Measurements from ENCODE around the gene MSI2. TPM values are rescaled to one million over a fixed set of nuclear protein-coding genes. Genes with fewer than 3 reads are reported as not detected.

MSI2 gene
- total RNA-seq, 2 experiments from 2014 or later: 131 to 164 TPM

DNA sequence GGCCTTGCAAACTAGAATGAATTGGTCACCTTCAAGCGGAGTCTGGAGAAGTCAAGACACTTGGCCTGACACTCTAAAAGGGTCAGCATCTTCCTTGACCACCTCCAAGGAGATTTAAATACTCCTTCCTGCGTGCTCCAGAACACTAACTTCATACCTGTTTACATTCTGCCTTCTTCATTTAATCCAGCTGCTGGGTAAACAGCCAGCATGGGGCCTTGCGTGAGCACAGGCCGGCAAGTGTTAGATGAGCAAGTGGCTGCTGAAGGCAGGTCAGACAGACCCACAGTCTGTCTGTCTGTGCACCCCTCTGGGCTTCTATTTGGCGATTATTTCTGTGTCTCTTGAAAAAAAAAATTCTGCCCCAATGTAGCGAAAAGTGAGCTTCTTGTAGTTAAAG lies 153.8 kb downstream of the MSI2 start:
- Histone ChIP-seq H3K9me3 (ENCODE audit: low read length) (no peaks in the 10 kb centered on the region), H4K20me1 (ENCODE audit: insufficient read depth, low read length) (no peaks in the 10 kb centered on the region), H3K36me3 (ENCODE audit: insufficient read depth, low read length) (peaks cover 4% of the 10 kb centered on the region), H3K4me2 (ENCODE audit: low read length) (no peak overlapping the region), H3K27ac (ENCODE audit: low read depth, low read length, poor library complexity, severe bottlenecking) (no peak overlapping the region), H3K4me1 (ENCODE audit: insufficient read depth, low read length, poor library complexity, severe bottlenecking) (peaks cover 32% of the 10 kb centered on the region), H3K79me2 (ENCODE audit: insufficient read depth, low read depth, low read length) (peaks cover 4% of the 10 kb centered on the region; the same call in 1 of the 2 replicates), H3K4me3 (ENCODE audit: low read depth, low read length, poor library complexity, severe bottlenecking) (no peak overlapping the region), H3K9me2 (ENCODE audit: insufficient read depth, low read length) (no peaks in the 10 kb centered on the region), H2AFZ (ENCODE audit: low read length) (no peak overlapping the region)
- no peak for DNase-seq (ENCODE audit: low spot score)
- BruUV-seq (replicated peaks): no TSS peak
- CTCF ChIA-PET (ENCODE audit: unreplicated experiment): no interaction called here
- POLR2A ChIA-PET: no interaction called here
- TF ChIP-seq, protein P1, sequence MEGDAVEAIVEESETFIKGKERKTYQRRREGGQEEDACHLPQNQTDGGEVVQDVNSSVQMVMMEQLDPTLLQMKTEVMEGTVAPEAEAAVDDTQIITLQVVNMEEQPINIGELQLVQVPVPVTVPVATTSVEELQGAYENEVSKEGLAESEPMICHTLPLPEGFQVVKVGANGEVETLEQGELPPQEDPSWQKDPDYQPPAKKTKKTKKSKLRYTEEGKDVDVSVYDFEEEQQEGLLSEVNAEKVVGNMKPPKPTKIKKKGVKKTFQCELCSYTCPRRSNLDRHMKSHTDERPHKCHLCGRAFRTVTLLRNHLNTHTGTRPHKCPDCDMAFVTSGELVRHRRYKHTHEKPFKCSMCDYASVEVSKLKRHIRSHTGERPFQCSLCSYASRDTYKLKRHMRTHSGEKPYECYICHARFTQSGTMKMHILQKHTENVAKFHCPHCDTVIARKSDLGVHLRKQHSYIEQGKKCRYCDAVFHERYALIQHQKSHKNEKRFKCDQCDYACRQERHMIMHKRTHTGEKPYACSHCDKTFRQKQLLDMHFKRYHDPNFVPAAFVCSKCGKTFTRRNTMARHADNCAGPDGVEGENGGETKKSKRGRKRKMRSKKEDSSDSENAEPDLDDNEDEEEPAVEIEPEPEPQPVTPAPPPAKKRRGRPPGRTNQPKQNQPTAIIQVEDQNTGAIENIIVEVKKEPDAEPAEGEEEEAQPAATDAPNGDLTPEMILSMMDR (conservative IDR thresholded peaks at IDR 0.05; ENCODE audit: low read length): no peak
- no peak for TF ChIP-seq EZH2phosphoT487 (IDR thresholded peaks at IDR 0.05; ENCODE audit: borderline replicate concordance, low read depth, low read length)
- intact Hi-C loops (cut with micrococcal nuclease; ENCODE audit: unreplicated experiment): no loop called here

DNA sequence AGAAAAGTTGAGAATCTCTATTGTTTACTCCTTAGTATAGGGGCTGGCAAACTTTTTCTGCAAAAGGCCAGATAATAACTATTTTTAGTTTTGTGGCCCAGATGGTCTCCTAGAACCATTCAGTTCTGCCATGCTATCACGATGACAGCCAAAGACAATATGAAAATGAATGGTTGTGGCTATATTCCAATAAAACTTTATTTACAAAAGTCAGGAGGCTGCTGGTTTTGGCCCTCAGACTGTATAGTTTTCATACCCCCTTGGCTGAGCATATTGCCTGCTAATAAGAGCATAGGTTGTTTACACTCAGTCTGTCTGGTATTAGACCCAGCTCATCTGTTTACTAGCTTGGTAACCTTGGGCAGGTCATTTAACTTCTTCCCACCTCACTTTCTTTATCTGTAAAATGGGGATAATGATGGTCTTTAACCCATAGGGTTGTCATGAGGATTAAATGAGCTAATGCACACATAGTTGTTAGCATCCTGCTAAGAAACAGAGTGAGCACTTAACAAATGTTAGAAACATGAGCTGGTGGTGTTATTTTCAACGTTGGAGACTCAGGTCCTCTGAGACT lies 156.3 kb downstream of the MSI2 start:
- Histone ChIP-seq H3K4me1 (ENCODE audit: insufficient read depth, low read length, poor library complexity, severe bottlenecking) (peaks cover 26% of the 10 kb centered on the region), H3K9me2 (ENCODE audit: insufficient read depth, low read length) (no peaks in the 10 kb centered on the region), H3K27ac (ENCODE audit: low read depth, low read length, poor library complexity, severe bottlenecking) (no peak overlapping the region), H3K79me2 (ENCODE audit: insufficient read depth, low read depth, low read length) (peaks cover 4% of the 10 kb centered on the region; the same call in 1 of the 2 replicates), H3K4me2 (ENCODE audit: low read length) (peak overlapping the region; percentile 38), H3K9me3 (ENCODE audit: low read length) (peaks cover 8% of the 10 kb centered on the region; the same call in 1 of the 2 replicates), H3K36me3 (ENCODE audit: insufficient read depth, low read length) (peaks cover 14% of the 10 kb centered on the region), H2AFZ (ENCODE audit: low read length) (no peak overlapping the region), H4K20me1 (ENCODE audit: insufficient read depth, low read length) (no peaks in the 10 kb centered on the region), H3K4me3 (ENCODE audit: low read depth, low read length, poor library complexity, severe bottlenecking) (no peak overlapping the region)
- no peak for DNase-seq (ENCODE audit: low spot score)
- POLR2A ChIA-PET: interaction anchor here (1.5 kb wide), 1 partner anchor 55 kb away, joined by 5 read pairs; no protein-coding TSS in a partner anchor
- CTCF ChIA-PET (ENCODE audit: unreplicated experiment): no interaction called here
- TF ChIP-seq EZH2phosphoT487 (IDR thresholded peaks at IDR 0.05; ENCODE audit: borderline replicate concordance, low read depth, low read length): no peak
- TF ChIP-seq, protein P1 (conservative IDR thresholded peaks at IDR 0.05; ENCODE audit: low read length): no peak
- intact Hi-C loops (cut with micrococcal nuclease; ENCODE audit: unreplicated experiment): no loop called here
- BruUV-seq (replicated peaks): no TSS peak
